Activated gamma-delta T cell (primary cell): ENCODE data around the gene MAGEA4.

ENCODE experiments used
- DNase-seq: peaks from one replicate; lab custom pipeline; 2025; lab: John Stamatoyannopoulos, UW

Gene MAGEA4

DNA sequence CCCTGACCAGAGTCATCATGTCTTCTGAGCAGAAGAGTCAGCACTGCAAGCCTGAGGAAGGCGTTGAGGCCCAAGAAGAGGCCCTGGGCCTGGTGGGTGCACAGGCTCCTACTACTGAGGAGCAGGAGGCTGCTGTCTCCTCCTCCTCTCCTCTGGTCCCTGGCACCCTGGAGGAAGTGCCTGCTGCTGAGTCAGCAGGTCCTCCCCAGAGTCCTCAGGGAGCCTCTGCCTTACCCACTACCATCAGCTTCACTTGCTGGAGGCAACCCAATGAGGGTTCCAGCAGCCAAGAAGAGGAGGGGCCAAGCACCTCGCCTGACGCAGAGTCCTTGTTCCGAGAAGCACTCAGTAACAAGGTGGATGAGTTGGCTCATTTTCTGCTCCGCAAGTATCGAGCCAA is 11.0 kb downstream of the MAGEA4 start:
- DNase-seq, result no peak

DNA sequence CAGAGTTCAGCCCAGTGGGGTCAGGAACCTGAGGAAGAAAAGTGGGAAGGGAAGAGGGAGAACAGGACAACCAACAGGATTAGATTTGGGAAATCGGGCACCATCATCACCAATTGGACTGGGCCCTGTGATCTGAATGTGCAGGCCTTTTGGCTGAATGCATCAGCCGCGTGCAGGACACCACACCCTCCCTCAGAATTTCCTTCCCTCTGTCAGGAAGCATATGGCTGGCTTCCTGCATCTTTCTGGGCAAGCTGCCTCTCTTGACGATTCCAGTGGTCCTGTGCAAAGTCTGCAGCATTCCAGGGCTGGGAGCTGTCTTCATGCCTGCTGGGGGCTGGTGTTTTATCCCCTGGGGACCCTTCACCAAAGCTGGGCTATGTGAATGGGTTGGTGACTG is 16.4 kb downstream of the MAGEA4 start:
- DNase-seq, result no peak

DNA sequence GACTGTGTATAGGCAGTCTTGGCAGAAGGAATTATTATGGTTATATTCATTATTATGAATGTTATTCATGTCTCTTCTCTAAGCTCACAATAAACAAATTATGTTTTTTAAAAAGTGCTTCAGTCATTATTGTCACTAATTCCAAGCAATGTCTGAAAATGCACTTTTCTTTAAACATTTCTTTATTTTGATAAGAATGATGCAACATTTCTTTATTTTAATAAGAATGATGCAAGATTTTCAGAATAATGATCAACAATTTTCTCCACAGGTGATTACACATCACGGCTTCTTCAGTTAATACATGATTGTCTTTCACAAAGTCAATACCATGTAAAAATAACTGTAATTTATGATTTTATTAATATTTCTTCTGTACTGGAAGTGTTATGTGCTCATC is 22.7 kb downstream of the MAGEA4 start:
- DNase-seq, result no peak

DNA sequence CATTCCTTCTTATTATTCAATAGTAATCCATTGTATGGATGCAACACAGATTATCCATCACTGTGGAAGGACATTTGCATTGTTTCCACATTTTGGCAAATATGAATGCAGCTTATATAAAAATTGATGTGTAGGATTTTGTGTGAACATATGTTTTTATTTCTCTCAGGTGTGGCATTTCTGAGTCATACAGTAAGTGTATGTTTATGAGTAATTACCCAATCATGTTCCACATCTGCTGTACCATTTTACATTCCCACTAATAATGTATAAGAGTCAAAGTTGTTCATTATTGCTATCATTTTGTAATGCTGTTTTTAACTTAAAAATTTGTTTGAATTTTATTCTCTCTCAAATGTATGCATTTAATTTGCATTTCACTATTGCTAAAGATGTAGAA is 25.5 kb downstream of the MAGEA4 start:
- DNase-seq, result no peak

DNA sequence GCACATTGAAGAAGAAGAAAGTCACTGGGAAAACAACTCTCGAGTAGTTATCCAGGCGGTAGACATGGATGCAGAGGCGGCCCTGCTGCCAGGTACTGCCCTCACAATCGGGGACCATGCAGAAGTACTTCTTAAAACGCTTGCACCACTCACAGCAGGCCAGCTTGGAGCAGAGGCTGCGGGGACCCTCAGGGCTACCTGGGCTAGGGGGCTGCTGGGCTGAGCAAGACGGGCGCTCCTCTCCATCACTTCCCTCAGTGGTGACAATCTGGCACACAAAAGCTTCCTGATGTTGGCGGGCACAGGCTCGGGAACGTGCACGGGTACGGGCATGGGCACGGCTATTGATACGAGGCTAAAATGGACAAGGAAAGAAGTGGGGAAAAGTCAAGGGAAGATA is 42.0 kb downstream of the MAGEA4 start:
- DNase-seq, result no peak

DNA sequence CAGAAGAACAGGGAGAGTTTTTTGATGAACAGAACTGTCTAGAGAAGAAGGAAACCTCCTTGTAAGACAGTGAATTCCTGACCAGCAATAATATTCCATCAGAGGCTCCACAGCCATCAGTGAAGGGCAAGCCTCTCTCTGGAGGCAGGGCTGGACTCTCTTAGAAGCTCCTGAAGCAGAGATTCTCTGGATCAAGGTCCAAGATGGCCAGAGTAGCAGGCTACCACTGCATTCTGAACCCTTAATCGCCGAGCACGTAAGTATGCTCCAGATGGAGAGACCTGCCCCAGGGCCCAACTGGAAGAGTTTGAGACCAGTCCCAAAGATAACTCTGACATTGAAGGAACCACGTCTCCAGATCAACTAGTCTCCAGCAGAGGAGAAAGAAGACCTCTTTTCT is 45.4 kb downstream of the MAGEA4 start:
- no peak for DNase-seq

DNA sequence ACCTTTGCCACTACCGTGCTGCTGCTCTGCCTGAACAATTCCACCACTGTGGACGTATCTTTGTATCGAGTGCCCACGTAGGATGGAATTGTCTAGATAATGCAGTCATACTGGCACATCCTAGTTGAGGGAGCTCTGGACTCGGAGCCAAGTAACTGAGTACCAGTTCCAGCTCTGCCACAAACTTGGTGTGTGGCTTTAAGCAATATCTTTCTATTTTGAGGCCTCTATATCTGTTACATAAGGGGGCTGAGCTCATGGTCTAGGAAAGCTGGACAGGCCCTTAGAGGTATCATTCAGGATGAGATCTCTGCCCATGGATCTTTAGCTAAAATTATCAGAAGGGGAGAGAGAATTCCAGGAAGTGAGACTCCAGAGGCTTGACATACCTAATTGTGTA is 49.3 kb downstream of the MAGEA4 start:
- no peak for DNase-seq

DNA sequence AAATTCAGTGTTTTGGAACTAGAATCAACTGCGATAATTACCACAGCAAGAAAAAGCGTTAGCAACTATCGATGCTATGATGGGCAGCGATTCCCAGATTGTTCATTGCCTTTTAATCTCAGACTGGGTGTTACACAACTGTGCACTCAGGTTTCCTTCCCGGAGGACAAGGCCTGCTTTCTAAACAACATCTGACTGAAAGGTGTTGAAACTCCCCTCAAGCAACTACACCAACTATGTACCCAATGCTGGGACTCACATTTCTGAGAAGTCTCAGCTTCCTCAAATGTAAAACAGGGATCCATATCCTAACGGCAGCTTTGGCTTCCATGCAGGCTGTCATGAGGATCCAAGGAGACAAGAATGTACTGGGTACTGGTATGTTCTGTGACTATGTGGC is 53.5 kb downstream of the MAGEA4 start:
- no peak for DNase-seq

DNA sequence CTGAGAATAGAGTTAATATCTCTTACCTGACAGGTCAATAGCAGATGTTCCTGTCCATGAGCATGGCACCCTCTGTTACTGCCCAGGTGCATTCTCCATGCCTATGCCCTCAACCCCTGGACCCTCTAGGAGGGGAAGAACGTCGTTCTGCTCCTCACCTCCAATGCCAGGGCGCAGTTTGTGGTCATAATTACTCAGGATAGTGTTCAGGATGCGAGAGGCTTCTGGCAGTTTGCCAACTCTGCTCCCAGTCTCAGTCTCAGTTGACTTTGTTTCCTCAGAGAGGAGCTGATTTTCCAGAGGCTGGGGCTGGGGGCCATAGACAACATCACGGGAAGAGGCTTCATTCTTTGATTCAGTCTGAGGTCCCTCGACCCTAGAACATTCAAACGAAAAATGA is 57.3 kb downstream of the MAGEA4 start:
- DNase-seq, result no peak

DNA sequence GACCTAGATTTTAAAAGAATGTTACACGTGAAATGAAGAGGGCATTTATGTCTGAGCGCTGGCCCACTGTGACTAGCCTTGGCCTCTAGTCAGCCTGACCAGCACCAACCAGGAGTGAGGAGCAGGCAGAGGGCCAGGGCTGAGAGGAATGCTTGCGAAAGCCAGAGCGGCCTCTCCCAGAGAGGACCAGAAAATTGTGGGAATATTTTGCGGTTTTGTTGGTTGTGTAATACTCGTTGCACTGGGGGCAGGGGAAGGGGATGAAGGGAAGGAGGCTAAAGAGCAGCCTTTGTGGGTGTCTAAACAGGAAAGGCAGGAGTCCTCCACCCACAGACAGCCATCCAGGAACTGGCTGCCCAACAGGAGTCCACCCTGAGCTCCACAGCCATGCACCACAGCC is 58.0 kb downstream of the MAGEA4 start:
- no peak for DNase-seq

DNA sequence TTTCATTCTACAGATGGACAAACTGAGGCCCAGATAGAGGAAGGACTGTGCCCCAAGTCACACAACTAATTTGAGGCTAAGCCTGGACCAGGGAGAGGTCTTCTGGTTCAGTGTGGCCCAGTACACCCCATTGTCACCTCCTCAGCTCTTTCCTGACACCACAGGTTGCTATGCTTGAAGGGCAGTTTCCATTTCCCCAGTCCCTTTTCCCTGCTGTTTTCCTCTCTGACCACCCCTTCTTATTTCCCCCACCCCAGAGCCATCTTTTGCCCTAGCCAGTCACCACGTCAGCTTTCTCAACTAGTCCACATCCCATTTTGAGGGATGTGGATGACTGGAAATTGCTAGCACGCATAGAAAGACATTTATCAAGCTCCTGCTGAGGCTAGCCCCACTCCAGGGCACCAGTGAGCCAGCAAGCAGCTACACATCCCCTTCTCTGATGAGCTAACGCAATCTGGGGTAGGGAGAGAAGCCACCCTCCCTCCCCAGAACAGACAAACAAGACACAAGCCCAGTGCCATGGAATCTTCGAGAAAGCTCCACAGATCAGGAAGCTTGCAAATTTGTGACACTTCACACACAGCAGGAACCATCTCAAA is 60.5 kb downstream of the MAGEA4 start:
- no peak for DNase-seq

DNA sequence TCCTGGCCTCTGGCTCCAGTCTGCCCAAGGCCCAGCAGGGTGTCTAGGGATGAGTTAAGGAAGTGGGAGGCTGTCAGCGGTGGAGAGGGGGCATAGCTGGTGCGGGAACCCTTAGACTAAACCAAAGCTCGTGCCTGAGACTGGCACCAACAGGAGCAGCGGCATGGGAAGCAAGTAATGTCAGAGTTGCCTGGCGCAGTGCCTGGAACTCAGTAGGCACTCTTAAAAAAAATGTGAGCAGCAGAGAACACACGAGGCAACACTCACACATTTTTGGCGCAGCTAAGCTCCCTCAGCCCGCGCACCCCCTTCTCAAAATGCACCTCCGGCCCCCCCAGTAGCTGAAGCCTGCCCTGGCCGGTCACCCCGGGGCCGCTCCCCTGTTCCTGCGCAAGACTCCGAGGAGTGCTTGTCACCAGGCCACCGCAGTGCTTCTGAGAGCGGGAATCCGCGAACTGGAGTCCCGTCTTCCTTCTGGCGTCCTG is 61.2 kb downstream of the MAGEA4 start:
- DNase-seq, result no peak
